Right lobe of liver (tissue), 4 donors: ENCODE results near the gene RFX4.

Experiments
- CTCF ChIP-seq, 4 donors: fragments of 200-600 bp in 3 of 4; fragments of 450-650 bp in 1 of 4; IDR thresholded peaks; one replicate each; pipeline versions ENCODE4 v1.5.1 to v1.8.0; 2016 to 2022; ENCODE audit warnings: antibody characterized with exemption in 4 of 4, mild to moderate bottlenecking in 2 of 4
- POLR2A ChIP-seq: fragments of 450-650 bp; IDR thresholded peaks from one replicate; pipeline ENCODE4 v1.6.1; 2017; ENCODE audit warnings: antibody characterized with exemption, mild to moderate bottlenecking
- donor health status: DM: no; HTN: no; CAD: no.
- donor health status: DM: no; HTN: no; CAD: no.
- donor health status: DM: no; HTN: yes; CAD: no.

- TF ChIP-seq CTCF (IDR thresholded peaks at IDR 0.05) = no peak
- TF ChIP-seq POLR2A = no peak
These were observed 113.3 kb downstream of the RFX4 start for GRCh38 chr12:106696071-106696470.
